Measurements from ENCODE around the gene CD247.
A peak's percentile ranks its signal among the peaks of the same experiment; 100 is the strongest.

The CD247 gene

DNA sequence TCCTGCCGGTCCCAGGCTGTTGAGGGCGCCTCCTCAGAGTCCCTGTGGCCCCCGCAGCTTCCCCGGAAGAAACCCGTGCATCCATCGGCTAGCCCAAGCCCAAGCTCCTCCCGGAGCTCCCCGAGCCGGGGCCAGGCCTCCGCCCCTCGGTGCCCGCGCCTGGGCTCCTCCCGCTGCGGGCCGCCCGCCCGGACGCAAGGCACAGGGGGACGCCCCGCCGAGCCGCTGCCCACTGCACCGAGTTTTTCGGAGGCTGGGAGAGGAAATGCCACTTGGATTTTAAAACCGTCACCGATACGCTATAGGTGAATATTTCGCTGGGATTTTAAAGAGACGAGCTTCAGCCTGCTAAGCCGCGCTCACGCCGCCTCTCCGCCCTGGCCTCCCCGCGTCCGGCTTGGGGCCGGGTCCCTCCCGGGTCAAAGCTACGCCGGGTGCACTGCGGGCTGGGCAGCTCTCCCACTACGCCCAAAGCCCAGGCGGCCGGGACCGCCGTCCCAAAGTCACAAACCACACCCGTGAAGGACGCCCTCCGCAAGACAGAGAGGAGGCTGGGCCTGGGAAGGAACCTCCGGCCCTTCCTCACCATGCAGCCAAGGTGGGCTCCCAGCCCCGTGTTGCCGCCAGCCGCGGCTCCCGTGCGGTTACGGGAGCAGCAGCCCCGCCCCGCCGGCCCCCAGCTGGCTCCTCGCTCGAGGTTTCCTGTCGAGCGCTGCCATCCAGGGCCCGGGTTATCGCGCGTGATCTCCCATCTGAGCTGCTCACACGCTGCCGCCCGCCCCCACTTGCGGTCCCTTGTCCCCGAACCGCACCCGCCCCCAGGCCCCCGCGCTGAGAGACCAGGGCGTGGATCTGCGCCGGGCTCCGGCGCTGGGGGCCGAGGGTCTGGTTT lies 63.2 kb downstream of the CD247 start:
- Histone ChIP-seq H3K4me1 (ENCODE audit: insufficient read depth, low read length, poor library complexity, severe bottlenecking) (peaks cover 17% of the 10 kb centered on the region), H2AFZ (ENCODE audit: low read length) (peak overlapping the region; percentile 87), H3K9me2 (replicated peaks; ENCODE audit: low read depth, low read length) (no peaks in the 10 kb centered on the region), H3K27me3 (ENCODE audit: insufficient read depth, low read length, poor library complexity, severe bottlenecking) (no peaks in the 10 kb centered on the region), H3F3A (ENCODE audit: low read depth) (no peaks in the 10 kb centered on the region), H3K9ac (ENCODE audit: low read depth, low read length, poor library complexity, severe bottlenecking) (peak overlapping the region; percentile 77), H3K4me3 (ENCODE audit: low read length, poor library complexity, severe bottlenecking) (peak overlapping the region; percentile 93), H3K36me3 (ENCODE audit: insufficient read depth, low read length) (peaks cover 9% of the 10 kb centered on the region; the same call in 1 of the 2 replicates), H3K9me3 (ENCODE audit: insufficient read depth, low read depth, low read length) (no peaks in the 10 kb centered on the region), H3K79me2 (ENCODE audit: insufficient read depth, low read length) (peaks cover 54% of the 10 kb centered on the region), H3K4me2 (ENCODE audit: low read depth, low read length, poor library complexity, severe bottlenecking) (peak overlapping the region; percentile 93), H4K20me1 (ENCODE audit: insufficient read depth, low read length, poor library complexity, severe bottlenecking) (peaks cover 24% of the 10 kb centered on the region)
- TF ChIP-seq, protein P1, sequence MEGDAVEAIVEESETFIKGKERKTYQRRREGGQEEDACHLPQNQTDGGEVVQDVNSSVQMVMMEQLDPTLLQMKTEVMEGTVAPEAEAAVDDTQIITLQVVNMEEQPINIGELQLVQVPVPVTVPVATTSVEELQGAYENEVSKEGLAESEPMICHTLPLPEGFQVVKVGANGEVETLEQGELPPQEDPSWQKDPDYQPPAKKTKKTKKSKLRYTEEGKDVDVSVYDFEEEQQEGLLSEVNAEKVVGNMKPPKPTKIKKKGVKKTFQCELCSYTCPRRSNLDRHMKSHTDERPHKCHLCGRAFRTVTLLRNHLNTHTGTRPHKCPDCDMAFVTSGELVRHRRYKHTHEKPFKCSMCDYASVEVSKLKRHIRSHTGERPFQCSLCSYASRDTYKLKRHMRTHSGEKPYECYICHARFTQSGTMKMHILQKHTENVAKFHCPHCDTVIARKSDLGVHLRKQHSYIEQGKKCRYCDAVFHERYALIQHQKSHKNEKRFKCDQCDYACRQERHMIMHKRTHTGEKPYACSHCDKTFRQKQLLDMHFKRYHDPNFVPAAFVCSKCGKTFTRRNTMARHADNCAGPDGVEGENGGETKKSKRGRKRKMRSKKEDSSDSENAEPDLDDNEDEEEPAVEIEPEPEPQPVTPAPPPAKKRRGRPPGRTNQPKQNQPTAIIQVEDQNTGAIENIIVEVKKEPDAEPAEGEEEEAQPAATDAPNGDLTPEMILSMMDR (conservative IDR thresholded peaks at IDR 0.05; ENCODE audit: low read length) = no peak
- no peak for TF ChIP-seq EZH2phosphoT487 (IDR thresholded peaks at IDR 0.05; ENCODE audit: borderline replicate concordance)

DNA sequence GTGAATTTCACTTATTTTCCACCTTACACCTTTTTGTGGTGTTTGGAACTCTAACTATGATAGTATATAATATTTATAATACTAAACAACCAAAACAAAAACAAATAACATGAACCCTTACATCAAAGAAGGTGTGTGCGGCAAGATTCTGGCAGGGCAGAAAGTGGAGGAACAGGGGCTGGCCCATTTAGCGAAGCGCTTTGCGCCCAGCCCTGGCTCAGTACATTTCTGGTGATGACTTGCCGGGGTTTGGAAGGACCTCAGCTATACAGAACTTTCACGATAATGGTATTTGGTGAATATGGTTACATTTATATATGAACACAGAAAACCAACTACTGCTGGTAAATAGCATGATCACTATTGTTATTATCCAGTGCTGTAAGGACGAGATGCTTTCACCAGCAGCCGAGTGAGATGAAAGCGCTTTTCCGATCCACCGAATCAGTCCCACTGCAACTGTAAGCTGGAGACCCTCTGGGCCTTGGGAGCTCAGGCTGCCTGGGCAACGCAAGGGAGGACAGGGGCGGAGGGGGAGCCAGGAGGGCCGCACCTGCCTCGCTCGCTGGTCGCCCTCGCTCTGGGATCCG lies 63.9 kb downstream of the CD247 start:
- H4K20me1 ChIP-seq (ENCODE audit: insufficient read depth, low read length, poor library complexity, severe bottlenecking) = peaks cover 24% of the 10 kb centered on the region
- H3K9ac ChIP-seq (ENCODE audit: low read depth, low read length, poor library complexity, severe bottlenecking) = peak overlapping the region; percentile 77
- H2AFZ ChIP-seq (ENCODE audit: low read length) = no peak overlapping the region
- H3K27me3 ChIP-seq (ENCODE audit: insufficient read depth, low read length, poor library complexity, severe bottlenecking) = no peaks in the 10 kb centered on the region
- peak overlapping the region; percentile 93 for H3K4me2 ChIP-seq (ENCODE audit: low read depth, low read length, poor library complexity, severe bottlenecking)
- no peaks in the 10 kb centered on the region for H3F3A ChIP-seq (ENCODE audit: low read depth)
- peaks cover 17% of the 10 kb centered on the region for H3K4me1 ChIP-seq (ENCODE audit: insufficient read depth, low read length, poor library complexity, severe bottlenecking)
- H3K36me3 ChIP-seq (ENCODE audit: insufficient read depth, low read length) = peaks cover 5% of the 10 kb centered on the region; the same call in 1 of the 2 replicates
- peak overlapping the region; percentile 93 for H3K4me3 ChIP-seq (ENCODE audit: low read length, poor library complexity, severe bottlenecking)
- H3K79me2 ChIP-seq (ENCODE audit: insufficient read depth, low read length) = peaks cover 57% of the 10 kb centered on the region
- H3K9me3 ChIP-seq (ENCODE audit: insufficient read depth, low read depth, low read length) = no peaks in the 10 kb centered on the region
- TF ChIP-seq, protein P1 (conservative IDR thresholded peaks at IDR 0.05; ENCODE audit: low read length) = 0 out of 2 replicates have a peak, but pooled peaks have one; percentile 8
- no peak for TF ChIP-seq EZH2phosphoT487 (IDR thresholded peaks at IDR 0.05; ENCODE audit: borderline replicate concordance)
- H3K9me2 ChIP-seq (replicated peaks; ENCODE audit: low read depth, low read length) = no peaks in the 10 kb centered on the region

DNA sequence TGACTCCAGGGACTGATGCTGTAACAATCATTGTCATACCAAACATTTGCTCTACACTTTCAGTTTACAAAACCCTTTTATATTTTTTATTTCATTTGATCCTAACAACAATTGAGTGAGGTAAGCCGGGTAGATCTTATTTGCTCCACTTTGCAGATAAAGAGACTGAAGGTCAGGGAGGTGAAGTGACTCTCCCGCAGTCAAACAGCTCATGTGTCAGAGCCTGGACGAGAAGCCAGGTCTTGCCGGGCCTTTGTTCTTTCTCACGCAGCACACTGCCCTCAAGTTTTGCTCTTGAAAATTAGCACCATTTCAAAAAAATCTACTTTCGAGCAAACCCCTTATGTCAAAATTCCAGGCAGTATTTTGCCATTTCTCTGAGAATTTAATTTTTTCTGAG lies 65.2 kb downstream of the CD247 start:
- Histone ChIP-seq H3K4me2 (ENCODE audit: low read depth, low read length, poor library complexity, severe bottlenecking) (no peak overlapping the region), H3K36me3 (ENCODE audit: insufficient read depth, low read length) (peaks cover 5% of the 10 kb centered on the region; the same call in 1 of the 2 replicates), H3K27me3 (ENCODE audit: insufficient read depth, low read length, poor library complexity, severe bottlenecking) (no peaks in the 10 kb centered on the region), H3K9me3 (ENCODE audit: insufficient read depth, low read depth, low read length) (no peaks in the 10 kb centered on the region), H3F3A (ENCODE audit: low read depth) (no peaks in the 10 kb centered on the region), H3K9ac (ENCODE audit: low read depth, low read length, poor library complexity, severe bottlenecking) (no peak overlapping the region), H3K79me2 (ENCODE audit: insufficient read depth, low read length) (peaks cover 57% of the 10 kb centered on the region), H3K4me3 (ENCODE audit: low read length, poor library complexity, severe bottlenecking) (no peak overlapping the region), H3K4me1 (ENCODE audit: insufficient read depth, low read length, poor library complexity, severe bottlenecking) (peaks cover 21% of the 10 kb centered on the region), H4K20me1 (ENCODE audit: insufficient read depth, low read length, poor library complexity, severe bottlenecking) (peaks cover 28% of the 10 kb centered on the region), H2AFZ (ENCODE audit: low read length) (no peak overlapping the region), H3K9me2 (replicated peaks; ENCODE audit: low read depth, low read length) (no peaks in the 10 kb centered on the region)
- TF ChIP-seq, protein P1 (conservative IDR thresholded peaks at IDR 0.05; ENCODE audit: low read length) = no peak
- no peak for TF ChIP-seq EZH2phosphoT487 (IDR thresholded peaks at IDR 0.05; ENCODE audit: borderline replicate concordance)
